Gastrocnemius medialis (tissue), 4 donors: Measurements from ENCODE around the gene SH3BP4. TPM values are rescaled to one million over a fixed set of nuclear protein-coding genes. Genes with fewer than 3 reads are reported as not detected.

Experiments
- ATAC-seq, 2 donors: fragments of 150-250 bp; one replicate each; pipeline ENCODE4 v1.9.1; 2016
- DNase-seq, 2 donors: peaks; one replicate each; pipeline ENCODE4 v3.0.0-alpha.2; 2019
- H3K27ac ChIP-seq, 4 donors: fragments of 200-600 bp; sonication (generic); 1 replicate in 1 of 4; 2 replicates in 3 of 4; pipeline ENCODE4 v1.5.1; 2016 to 2018; ENCODE audit warnings: mild to moderate bottlenecking in 2 of 4, moderate library complexity in 1 of 4
- H3K27me3 ChIP-seq, 3 donors: fragments of 200-600 bp; sonication (generic) in 2 of 3; 1 replicate in 1 of 3; 2 replicates in 2 of 3; pipeline versions ENCODE4 v1.5.1 to v1.6.0; 2016 to 2019; ENCODE audit warnings: mild to moderate bottlenecking in 1 of 3, moderate library complexity in 1 of 3
- H3K36me3 ChIP-seq, 2 donors: fragments of 200-600 bp; sonication (generic) in 1 of 2; one replicate each; pipeline ENCODE4 v1.5.1; 2017 to 2018
- H3K4me1 ChIP-seq, 2 donors: fragments of 200-600 bp; sonication (generic) in 1 of 2; one replicate each; pipeline ENCODE4 v1.5.1; 2016 to 2017; ENCODE audit warnings: mild to moderate bottlenecking in 2 of 2
- H3K4me3 ChIP-seq, 4 donors: fragments of 200-600 bp; sonication (generic) in 3 of 4; 1 replicate in 1 of 4; 2 replicates in 3 of 4; pipeline ENCODE4 v1.5.1; 2016 to 2019; ENCODE audit warnings: mild to moderate bottlenecking in 2 of 4
- H3K9me3 ChIP-seq, 3 donors: fragments of 200-600 bp; sonication (generic) in 2 of 3; 1 replicate in 1 of 3; 2 replicates in 2 of 3; pipeline ENCODE4 v1.5.1; 2016 to 2019
- CTCF ChIP-seq, 5 experiments: fragments of 450-650 bp in 3 of 5; fragments of 200-600 bp in 2 of 5; sonication (generic) in 2 of 5; IDR thresholded peaks in 4 of 5; conservative IDR thresholded peaks in 1 of 5; 1 replicate in 4 of 5; 2 replicates in 1 of 5; pipeline ENCODE4 v1.5.1; 2016 to 2019; ENCODE audit warnings: antibody characterized with exemption in 5 of 5, mild to moderate bottlenecking in 3 of 5, moderate library complexity in 3 of 5
- POLR2A ChIP-seq, 2 donors: fragments of 450-650 bp; IDR thresholded peaks; one replicate each; pipeline ENCODE4 v1.6.1; 2017; ENCODE audit warnings: antibody characterized with exemption in 2 of 2, mild to moderate bottlenecking in 2 of 2, moderate library complexity in 2 of 2
- in situ Hi-C, 4 donors: fragments of 200-750 bp; cut with MboI; loops; one replicate each; pipeline versions ENCODE4 v1.15.0 to v1.8.0; 2017; ENCODE audit warnings: low sequenced_read_pairs in 4 of 4
- intact Hi-C: fragments of 100-400 bp; cut with DNase I; formaldehyde crosslinking; loops from one replicate; pipeline ENCODE4 v1.15.1; 2023; ENCODE audit warnings: low total_unique reads
- total RNA-seq, 4 donors: library from RNA; depleted of rRNA; stranded (reverse); fragments of >200 nt; gene quantifications; one replicate each; pipeline versions ENCODE4 v1.1.0 to v1.2.3, GENCODE V29; 2016

SH3BP4 gene
- total RNA-seq, 4 donors from 2014 or later, result 10.2 to 36.9 (median 15.9) TPM

DNA sequence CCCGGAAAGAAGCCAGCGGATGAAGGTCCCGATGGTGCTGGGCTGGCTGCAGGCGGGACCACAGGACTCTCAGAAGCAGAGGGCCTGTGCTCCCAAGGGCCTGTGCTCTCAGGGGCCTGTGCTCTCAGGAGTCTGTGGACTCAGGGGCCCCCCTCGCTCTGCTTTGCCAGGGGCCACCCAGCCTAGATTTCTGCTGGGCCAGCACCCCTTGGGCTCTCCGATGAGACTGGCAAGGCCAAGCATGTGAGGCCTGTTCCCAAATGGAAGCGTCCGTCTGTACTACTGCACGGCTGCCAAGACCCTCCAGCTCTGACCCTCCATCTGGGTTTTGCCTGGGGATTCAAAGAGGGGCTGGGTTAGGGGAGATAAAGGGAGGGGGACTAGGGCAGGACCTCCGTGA lies 54.6 kb downstream of the SH3BP4 start:
- no peak for DNase-seq

DNA sequence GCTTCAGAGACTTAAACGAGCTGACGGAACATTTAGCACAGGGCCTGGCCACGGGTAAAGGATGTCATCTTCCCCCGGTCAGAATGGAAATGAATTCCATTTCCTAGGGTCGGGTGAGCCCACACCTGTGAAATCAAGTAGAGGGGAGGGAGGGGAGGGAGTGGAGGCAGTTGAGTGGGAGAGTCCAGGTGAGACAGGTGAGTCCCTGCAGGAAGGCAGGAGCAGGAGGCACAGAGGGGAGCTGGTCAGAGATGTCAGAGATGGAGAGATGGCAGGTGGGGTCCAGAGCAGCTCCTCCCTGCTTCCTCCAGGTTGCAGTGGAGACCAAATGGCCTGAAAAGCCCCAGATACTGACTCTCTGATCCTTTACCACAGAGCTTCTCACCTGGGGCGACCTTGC lies 55.2 kb downstream of the SH3BP4 start:
- no peaks in the 10 kb centered on the region for H3K9me3 ChIP-seq
- in situ Hi-C loops (no loop called here), intact Hi-C loops (loop anchor here (1.0 to 5.0 kb wide), 2 partner anchors 49 to 55 kb away; partner anchors contain the start of gene SH3BP4)
- no peaks in the 10 kb centered on the region for H3K36me3 ChIP-seq
- no peak for TF ChIP-seq CTCF (IDR thresholded peaks at IDR 0.05 in 4 of 5, conservative IDR thresholded peaks at IDR 0.05 in 1 of 5)
- TF ChIP-seq POLR2A (IDR thresholded peaks at IDR 0.05), result no peak
- H3K27ac ChIP-seq, result no peak overlapping the region
- no peaks in the 10 kb centered on the region for H3K27me3 ChIP-seq
- H3K4me1 ChIP-seq, result peaks cover 48 to 60% of the 10 kb centered on the region in 2 donors
- ATAC-seq, result no peak
- no peak for DNase-seq
- no peak overlapping the region for H3K4me3 ChIP-seq

More for the DNA sequence above, 54.6 kb downstream of the SH3BP4 start:
- Histone ChIP-seq H3K36me3 (no peaks in the 10 kb centered on the region), H3K9me3 (no peaks in the 10 kb centered on the region), H3K27me3 (no peaks in the 10 kb centered on the region), H3K4me1 (peaks cover 42 to 55% of the 10 kb centered on the region in 2 donors), H3K4me3 (no peak overlapping the region), H3K27ac (peak overlapping the region; percentile 31 to 75 (median 58))
- TF ChIP-seq POLR2A (IDR thresholded peaks at IDR 0.05) (no peak), CTCF (IDR thresholded peaks at IDR 0.05 in 4 of 5, conservative IDR thresholded peaks at IDR 0.05 in 1 of 5) (no peak)
- in situ Hi-C loops (no loop called here), intact Hi-C loops (loop anchor here (1.0 to 5.0 kb wide), 2 partner anchors 50 to 54 kb away; partner anchors contain the start of gene SH3BP4)
- ATAC-seq, result no peak

- Histone ChIP-seq H3K4me3 (no peak overlapping the region), H3K4me1 (peaks cover 52 to 69% of the 10 kb centered on the region in 2 donors), H3K27ac (no peak overlapping the region), H3K36me3 (no peaks in the 10 kb centered on the region), H3K27me3 (no peaks in the 10 kb centered on the region), H3K9me3 (no peaks in the 10 kb centered on the region)
- TF ChIP-seq CTCF (IDR thresholded peaks at IDR 0.05 in 4 of 5, conservative IDR thresholded peaks at IDR 0.05 in 1 of 5), result no peak
- TF ChIP-seq POLR2A (IDR thresholded peaks at IDR 0.05), result no peak
- in situ Hi-C loops, result no loop called here
- DNase-seq, result no peak
- ATAC-seq, result no peak
- intact Hi-C loops, result loop anchor here (1.0 to 5.0 kb wide), 2 partner anchors 56 to 99 kb away; partner anchors contain the start of gene SH3BP4
Observed at GRCh38 chr2:235007664-235008457, 56.0 kb downstream of the SH3BP4 start.

GRCh38 chr2:235008584-235009044 lies 56.8 kb downstream of the SH3BP4 start:
- H3K36me3 ChIP-seq, result no peaks in the 10 kb centered on the region
- TF ChIP-seq POLR2A (IDR thresholded peaks at IDR 0.05) (no peak), CTCF (IDR thresholded peaks at IDR 0.05 in 4 of 5, conservative IDR thresholded peaks at IDR 0.05 in 1 of 5) (no peak)
- no peak for ATAC-seq
- in situ Hi-C loops (no loop called here), intact Hi-C loops (loop anchor here (1.0 to 5.0 kb wide), 2 partner anchors 56 to 99 kb away; partner anchors contain the start of gene SH3BP4)
- DNase-seq, result no peak
- H3K27ac ChIP-seq, result no peak overlapping the region
- H3K4me1 ChIP-seq, result peaks cover 46 to 63% of the 10 kb centered on the region in 2 donors
- H3K9me3 ChIP-seq, result no peaks in the 10 kb centered on the region
- H3K27me3 ChIP-seq, result no peaks in the 10 kb centered on the region
- no peak overlapping the region for H3K4me3 ChIP-seq
